Mesothelial cell of epicardium (in vitro differentiated cells): ENCODE results near the gene PDGFC. TPM values are rescaled to one million over a fixed set of nuclear protein-coding genes. Genes with fewer than 3 reads are reported as not detected.
A peak's percentile ranks its signal among the peaks of the same experiment; 100 is the strongest.

Source experiments
- DNase-seq, 2 experiments: peaks; one replicate each; pipeline ENCODE4 v3.0.0; 2021; ENCODE audit warnings: low spot score in 2 of 2; ENCODE audit not compliant: unreplicated experiment in 2 of 2
- H3K27ac Mint-ChIP-seq: 2 replicates; pipeline ENCODE4 v1.8.0; 2021; ENCODE audit warnings: mixed read lengths
- H3K27me3 Mint-ChIP-seq: 2 replicates; pipeline ENCODE4 v1.8.0; 2021; ENCODE audit warnings: low read depth, mixed read lengths
- H3K36me3 Mint-ChIP-seq: 2 replicates; pipeline ENCODE4 v1.8.0; 2021; ENCODE audit warnings: mixed read lengths
- H3K4me1 Mint-ChIP-seq: 2 replicates; pipeline ENCODE4 v1.8.0; 2021; ENCODE audit warnings: mixed read lengths
- H3K4me3 Mint-ChIP-seq: 2 replicates; pipeline ENCODE4 v1.8.0; 2021; ENCODE audit warnings: mild to moderate bottlenecking, moderate library complexity, mixed read lengths
- H3K9me3 Mint-ChIP-seq: 2 replicates; pipeline ENCODE4 v1.8.0; 2021; ENCODE audit warnings: mixed read lengths
- CTCF ChIP-seq: fragments of 200-600 bp; sonication (generic); IDR thresholded peaks from one replicate; pipeline ENCODE4 v1.5.0; 2021; ENCODE audit warnings: antibody characterized with exemption; ENCODE audit not compliant: unreplicated experiment
- total RNA-seq: library from RNA; stranded (reverse); gene quantifications from 3 replicates; pipeline ENCODE4 v1.2.1, GENCODE V29; 2021

Gene PDGFC
- total RNA-seq, 1 donor from 2014 or later: 83.5 TPM

GRCh38 chr4:156889616-156890594 is 81.7 kb downstream of the PDGFC start:
- DNase-seq: no peak
- no peak overlapping the region for H3K27ac Mint-ChIP-seq

GRCh38 chr4:156888762-156889161 is 82.8 kb downstream of the PDGFC start:
- H3K9me3 Mint-ChIP-seq: peaks cover 12% of the 10 kb centered on the region

More at GRCh38 chr4:156889616-156890594, 81.7 kb downstream of the PDGFC start:
- H3K9me3 Mint-ChIP-seq: peaks cover 12% of the 10 kb centered on the region
- no peak overlapping the region for H3K4me3 Mint-ChIP-seq
- peaks cover 25% of the 10 kb centered on the region for H3K4me1 Mint-ChIP-seq
- no peaks in the 10 kb centered on the region for H3K27me3 Mint-ChIP-seq
- no peak for TF ChIP-seq CTCF
- H3K36me3 Mint-ChIP-seq: peaks cover 9% of the 10 kb centered on the region

DNA sequence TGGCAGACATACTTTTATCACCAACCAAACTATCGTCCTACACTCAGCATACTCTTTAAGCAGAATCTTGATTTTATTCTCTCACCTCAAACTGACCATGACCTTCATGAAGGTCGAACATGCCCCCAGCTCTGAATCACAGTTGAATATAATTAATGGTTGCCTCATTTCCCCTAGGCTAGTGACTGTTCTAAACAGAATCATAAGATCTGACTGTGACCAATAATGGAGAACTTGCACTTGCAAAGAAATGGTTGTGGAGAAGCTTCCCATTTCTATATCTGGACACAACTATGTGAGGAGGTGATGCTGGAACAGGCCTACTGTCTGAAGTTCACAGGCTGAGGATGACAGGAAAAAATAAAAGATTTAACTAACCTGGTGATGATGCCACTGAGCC is 85.1 kb downstream of the PDGFC start:
- Mint-ChIP-seq H3K27me3 (no peaks in the 10 kb centered on the region), H3K27ac (no peak overlapping the region), H3K4me3 (no peak overlapping the region), H3K4me1 (peaks cover 13% of the 10 kb centered on the region), H3K9me3 (peaks cover 23% of the 10 kb centered on the region), H3K36me3 (peaks cover 15% of the 10 kb centered on the region)
- no peak for TF ChIP-seq CTCF
- no peak for DNase-seq

More at GRCh38 chr4:156888762-156889161, 82.8 kb downstream of the PDGFC start:
- no peak for DNase-seq
- no peaks in the 10 kb centered on the region for H3K27me3 Mint-ChIP-seq
- H3K4me3 Mint-ChIP-seq: no peak overlapping the region
- no peak for TF ChIP-seq CTCF
- peaks cover 9% of the 10 kb centered on the region for H3K36me3 Mint-ChIP-seq
- H3K27ac Mint-ChIP-seq: no peak overlapping the region
- peaks cover 21% of the 10 kb centered on the region for H3K4me1 Mint-ChIP-seq

GRCh38 chr4:156885374-156885773 is 86.2 kb downstream of the PDGFC start:
- Mint-ChIP-seq H3K4me1 (peaks cover 10% of the 10 kb centered on the region), H3K9me3 (peaks cover 33% of the 10 kb centered on the region), H3K4me3 (no peak overlapping the region), H3K36me3 (peaks cover 25% of the 10 kb centered on the region), H3K27ac (no peak overlapping the region), H3K27me3 (no peaks in the 10 kb centered on the region)
- TF ChIP-seq CTCF: no peak
- no peak for DNase-seq

- peaks cover 37% of the 10 kb centered on the region for H3K9me3 Mint-ChIP-seq
- H3K4me3 Mint-ChIP-seq: no peak overlapping the region
- H3K27ac Mint-ChIP-seq: peak overlapping the region; percentile 40
- H3K36me3 Mint-ChIP-seq: peaks cover 26% of the 10 kb centered on the region
- no peaks in the 10 kb centered on the region for H3K27me3 Mint-ChIP-seq
- no peak for TF ChIP-seq CTCF
- peaks cover 14% of the 10 kb centered on the region for H3K4me1 Mint-ChIP-seq
- no peak for DNase-seq
Observed at GRCh38 chr4:156884183-156884582, 87.4 kb downstream of the PDGFC start.
